Testis (tissue), 3 donors: ENCODE data around the gene LIMD2. TPM values are rescaled to one million over a fixed set of nuclear protein-coding genes. Genes with fewer than 3 reads are reported as not detected.
A peak's percentile ranks its signal among the peaks of the same experiment; 100 is the strongest.

Experiments used
- DNase-seq: peaks from one replicate; pipeline ENCODE4 v3.0.0-alpha.2; 2019
- H3K27ac ChIP-seq, 2 donors: fragments of 200-600 bp; sonication (generic); one replicate each; pipeline ENCODE4 v1.5.1; 2019
- H3K27me3 ChIP-seq: fragments of 200-600 bp; sonication (generic); one replicate; pipeline ENCODE4 v1.5.1; 2019
- H3K36me3 ChIP-seq: fragments of 200-600 bp; sonication (generic); one replicate; pipeline ENCODE4 v1.5.1; 2017; ENCODE audit warnings: low read depth; ENCODE audit errors: missing control alignments
- H3K4me1 ChIP-seq: fragments of 200-600 bp; sonication (generic); one replicate; pipeline ENCODE4 v1.5.1; 2019
- H3K4me3 ChIP-seq, 2 donors: fragments of 200-600 bp; sonication (generic); one replicate each; pipeline ENCODE4 v1.5.1; 2017 to 2019
- H3K9me3 ChIP-seq: fragments of 200-600 bp; sonication (generic); one replicate; pipeline ENCODE4 v1.5.1; 2017
- POLR2A ChIP-seq: fragments of 450-650 bp; IDR thresholded peaks from one replicate; pipeline ENCODE4 v1.6.1; 2017; ENCODE audit warnings: antibody characterized with exemption, mild to moderate bottlenecking, moderate library complexity
- WGBS, 2 donors: methylation state at CpG; one replicate each; pipeline ENCODE4 v1.1.5; 2018; 5-methylcytosine and 5-hydroxymethylcytosine counted together
- intact Hi-C: fragments of 100-400 bp; cut with DNase I; formaldehyde crosslinking; loops from one replicate; pipeline ENCODE4 v1.15.1; 2023; ENCODE audit warnings: low total_unique reads
- polyA plus RNA-seq: library from polyadenylated mRNA; stranded (reverse); fragments of 350-450 nt; fragmentation: Illumina TruSeq; extraction: RNeasy Lipid Tissue Mini Kit (QIAGEN cat#74804); gene quantifications from one replicate; pipeline ENCODE4 v1.2.3, GENCODE V29; 2014; ENCODE audit warnings: low read depth, low replicate concordance; ENCODE audit not compliant: insufficient read depth
- total RNA-seq, 2 donors: library from RNA; depleted of rRNA; stranded (reverse); fragments of >200 nt; gene quantifications; one replicate each; pipeline ENCODE4 v1.2.3, GENCODE V29; 2016
- TF ChIP-seq, protein P1 (sequence below), 3 experiments: fragments of 450-650 bp in 2 of 3; fragments of 200-600 bp in 1 of 3; sonication (generic) in 1 of 3; IDR thresholded peaks; one replicate each; pipeline ENCODE4 v1.5.1; 2016 to 2019; ENCODE audit warnings: antibody characterized with exemption in 3 of 3, mild to moderate bottlenecking in 2 of 3, moderate library complexity in 1 of 3

LIMD2 gene
- total and polyA plus RNA-seq, 3 donors from 2014 or later = 21.9 to 22.9 (median 22.8) TPM

DNA sequence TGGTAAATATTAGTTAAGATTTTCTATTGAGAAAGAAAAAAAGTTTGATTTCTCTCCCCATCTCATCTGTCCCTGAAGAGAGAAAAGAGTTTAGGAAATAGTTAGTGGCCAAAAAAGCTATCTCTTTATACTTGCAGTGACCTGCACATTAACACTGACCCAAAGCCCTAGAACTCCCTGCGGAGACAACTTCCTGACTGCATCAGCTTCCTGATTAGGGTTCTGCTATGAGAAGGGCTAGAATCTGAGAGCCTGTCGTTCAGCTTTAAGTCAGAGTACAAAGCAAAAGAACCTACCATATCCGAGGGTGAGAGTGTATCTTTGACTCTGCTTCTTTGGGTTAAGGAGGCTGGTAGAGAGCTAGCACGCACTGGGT lies 24.7 kb downstream of the LIMD2 start:
- peaks cover 21% of the 10 kb centered on the region for H3K4me1 ChIP-seq
- H3K36me3 ChIP-seq = no peaks in the 10 kb centered on the region
- no peaks in the 10 kb centered on the region for H3K9me3 ChIP-seq
- H3K4me3 ChIP-seq = no peak overlapping the region
- TF ChIP-seq, protein P1, sequence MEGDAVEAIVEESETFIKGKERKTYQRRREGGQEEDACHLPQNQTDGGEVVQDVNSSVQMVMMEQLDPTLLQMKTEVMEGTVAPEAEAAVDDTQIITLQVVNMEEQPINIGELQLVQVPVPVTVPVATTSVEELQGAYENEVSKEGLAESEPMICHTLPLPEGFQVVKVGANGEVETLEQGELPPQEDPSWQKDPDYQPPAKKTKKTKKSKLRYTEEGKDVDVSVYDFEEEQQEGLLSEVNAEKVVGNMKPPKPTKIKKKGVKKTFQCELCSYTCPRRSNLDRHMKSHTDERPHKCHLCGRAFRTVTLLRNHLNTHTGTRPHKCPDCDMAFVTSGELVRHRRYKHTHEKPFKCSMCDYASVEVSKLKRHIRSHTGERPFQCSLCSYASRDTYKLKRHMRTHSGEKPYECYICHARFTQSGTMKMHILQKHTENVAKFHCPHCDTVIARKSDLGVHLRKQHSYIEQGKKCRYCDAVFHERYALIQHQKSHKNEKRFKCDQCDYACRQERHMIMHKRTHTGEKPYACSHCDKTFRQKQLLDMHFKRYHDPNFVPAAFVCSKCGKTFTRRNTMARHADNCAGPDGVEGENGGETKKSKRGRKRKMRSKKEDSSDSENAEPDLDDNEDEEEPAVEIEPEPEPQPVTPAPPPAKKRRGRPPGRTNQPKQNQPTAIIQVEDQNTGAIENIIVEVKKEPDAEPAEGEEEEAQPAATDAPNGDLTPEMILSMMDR (IDR thresholded peaks at IDR 0.05) = no peak
- no peak for TF ChIP-seq POLR2A
- H3K27me3 ChIP-seq = no peaks in the 10 kb centered on the region
- no peak for DNase-seq
- intact Hi-C loops = no loop called here
- 16 to 49% methylated on average over 4 of the region's 4 CpGs for WGBS, 2 donors
- peak overlapping the region in 1 of 2 donors; percentile 62 for H3K27ac ChIP-seq

DNA sequence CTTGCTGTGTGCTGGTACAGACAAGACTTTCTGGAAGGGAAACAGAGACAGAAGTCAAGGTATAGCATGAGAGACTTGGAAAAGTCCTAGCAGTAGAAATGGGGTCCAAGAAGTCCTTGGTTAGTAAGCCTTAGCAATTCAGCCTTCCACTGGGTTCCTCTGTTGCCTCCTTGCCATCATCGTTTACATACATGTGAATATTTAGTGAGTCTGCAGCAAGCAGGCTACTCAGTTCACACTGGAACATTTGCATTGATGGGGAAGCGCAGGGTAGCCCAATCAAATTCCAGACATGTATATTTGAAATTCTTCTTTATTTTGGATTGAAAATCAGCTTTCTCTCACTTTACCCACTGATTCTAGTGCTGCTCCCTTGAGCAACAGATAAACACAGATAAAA lies 27.1 kb downstream of the LIMD2 start:
- no peak for DNase-seq
- Histone ChIP-seq H3K27me3 (no peaks in the 10 kb centered on the region), H3K4me1 (peaks cover 21% of the 10 kb centered on the region), H3K4me3 (no peak overlapping the region), H3K9me3 (no peaks in the 10 kb centered on the region), H3K27ac (no peak overlapping the region), H3K36me3 (no peaks in the 10 kb centered on the region)
- TF ChIP-seq, protein P1 (IDR thresholded peaks at IDR 0.05) = no peak
- TF ChIP-seq POLR2A = no peak
- 97 to 98% methylated on average over 2 of the region's 2 CpGs for WGBS, 2 donors
- intact Hi-C loops = no loop called here

DNA sequence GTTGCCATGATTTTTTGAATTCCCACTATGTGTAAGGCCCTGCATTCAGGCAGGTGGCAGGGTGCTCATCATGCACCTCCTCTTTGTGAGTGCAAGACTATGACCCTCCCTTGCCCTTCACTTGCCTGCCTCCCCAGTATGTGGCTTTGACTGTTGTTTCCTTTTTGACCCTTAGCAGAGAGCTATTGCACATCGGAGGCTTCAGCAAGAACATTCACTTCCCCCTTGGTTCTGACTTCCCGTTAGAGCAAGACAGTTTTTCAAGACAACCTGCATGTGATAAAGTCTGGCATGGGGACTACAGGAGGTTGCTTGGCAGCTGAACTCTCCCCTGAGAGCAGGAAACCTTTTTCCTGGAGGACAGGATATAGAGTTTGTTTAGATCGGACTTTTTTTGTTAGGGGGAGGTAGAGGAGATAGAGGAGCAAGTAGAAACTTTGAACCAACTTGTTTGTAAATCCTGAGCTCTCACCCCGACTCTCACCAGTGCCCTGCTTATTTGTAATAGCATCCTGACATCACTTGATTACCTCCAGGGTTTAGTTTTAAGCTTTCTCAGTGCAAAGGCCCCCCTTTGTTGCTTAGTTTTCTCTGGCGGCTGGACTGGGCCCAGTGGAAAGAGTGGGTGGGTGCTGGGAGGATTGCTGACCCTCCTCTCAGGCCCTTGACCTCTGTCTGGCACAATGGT lies 34.3 kb downstream of the LIMD2 start:
- H3K36me3 ChIP-seq = no peaks in the 10 kb centered on the region
- no peaks in the 10 kb centered on the region for H3K9me3 ChIP-seq
- WGBS, 2 donors = 50 to 59% methylated on average over 5 of the region's 5 CpGs
- H3K27me3 ChIP-seq = no peaks in the 10 kb centered on the region
- H3K27ac ChIP-seq = peak overlapping the region in 1 of 2 donors; percentile 13
- H3K4me3 ChIP-seq = no peak overlapping the region
- intact Hi-C loops = no loop called here
- no peaks in the 10 kb centered on the region for H3K4me1 ChIP-seq
- TF ChIP-seq POLR2A = no peak
- TF ChIP-seq, protein P1 (IDR thresholded peaks at IDR 0.05) = no peak
- DNase-seq = no peak

DNA sequence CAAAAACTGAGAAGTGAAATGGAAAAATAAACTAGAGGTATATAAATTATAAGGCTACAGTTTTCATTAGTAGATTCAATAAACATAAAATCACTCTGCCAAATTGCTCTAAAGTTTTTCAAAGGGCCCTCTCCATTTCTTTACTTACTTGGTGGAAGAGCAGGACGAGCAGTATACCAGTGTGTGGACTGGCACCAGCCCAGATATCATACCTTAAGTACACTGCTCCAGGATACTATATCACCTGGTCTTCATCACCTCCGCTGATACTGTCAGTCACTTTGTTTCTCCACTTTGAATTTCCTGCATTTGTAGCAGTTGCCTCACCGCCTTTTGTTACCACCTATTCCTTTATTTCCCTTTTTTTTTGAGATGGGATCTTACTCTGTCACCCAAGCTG lies 40.1 kb downstream of the LIMD2 start:
- H3K4me1 ChIP-seq = no peaks in the 10 kb centered on the region
- no peaks in the 10 kb centered on the region for H3K36me3 ChIP-seq
- H3K27ac ChIP-seq = no peak overlapping the region
- TF ChIP-seq, protein P1 (IDR thresholded peaks at IDR 0.05) = no peak
- no peak for TF ChIP-seq POLR2A
- DNase-seq = no peak
- no peaks in the 10 kb centered on the region for H3K9me3 ChIP-seq
- H3K4me3 ChIP-seq = no peak overlapping the region
- H3K27me3 ChIP-seq = no peaks in the 10 kb centered on the region
- intact Hi-C loops = no loop called here
- WGBS, 2 donors = 91 to 96% methylated on average over 3 of the region's 3 CpGs

DNA sequence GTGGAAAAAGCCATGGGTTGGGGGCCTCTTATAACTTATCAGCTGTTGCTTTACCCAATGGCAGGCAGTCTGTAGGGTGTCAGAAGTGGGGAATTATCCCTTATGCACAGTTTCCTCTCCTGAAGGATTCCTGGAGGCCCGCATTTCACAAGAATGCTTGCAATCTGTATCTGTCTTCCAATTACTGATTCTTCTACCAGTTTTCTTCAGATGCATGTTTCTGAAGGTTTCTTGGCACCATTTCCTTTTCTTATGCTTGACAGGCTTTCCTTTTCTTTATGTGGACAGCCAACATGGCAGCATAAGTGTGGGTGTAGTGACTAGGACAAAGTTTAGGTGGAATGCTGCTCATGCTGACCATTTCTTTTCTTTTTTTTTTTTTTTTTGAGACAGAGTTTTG lies 41.6 kb downstream of the LIMD2 start:
- no peak overlapping the region for H3K4me3 ChIP-seq
- H3K4me1 ChIP-seq = no peaks in the 10 kb centered on the region
- no peaks in the 10 kb centered on the region for H3K27me3 ChIP-seq
- intact Hi-C loops = no loop called here
- 41 to 100% methylated on average over 1 of the region's 1 CpG for WGBS, 2 donors
- no peak for DNase-seq
- no peaks in the 10 kb centered on the region for H3K36me3 ChIP-seq
- no peak for TF ChIP-seq POLR2A
- TF ChIP-seq, protein P1 (IDR thresholded peaks at IDR 0.05) = no peak
- H3K9me3 ChIP-seq = no peaks in the 10 kb centered on the region
- H3K27ac ChIP-seq = no peak overlapping the region
